A673 (cell line): ENCODE results near the gene UNC5A. TPM values are rescaled to one million over a fixed set of nuclear protein-coding genes. Genes with fewer than 3 reads are reported as not detected.

Experiments
- BruUV-seq: library from RNA; stranded (reverse); fragments of 400-500 nt; replicated peaks from 2 replicates; lab custom pipeline; 2021; lab: Mats Ljungman, UMichigan
- CTCF ChIA-PET: fragments of 300-600 bp; sonication (Branson Sonifier 250); formaldehyde crosslinking; loops from one replicate; lab custom pipeline; 2022; ENCODE audit warnings: antibody characterized with exemption; lab: Charles Lee
- POLR2A ChIA-PET: fragments of 300-600 bp; sonication (Branson Sonifier 250); formaldehyde crosslinking; loops from one replicate; lab custom pipeline; 2022; ENCODE audit warnings: antibody characterized with exemption; ENCODE audit not compliant: low non-redundant PET; lab: Charles Lee
- DNase-seq: peaks from one replicate; pipeline ENCODE4 v3.0.0-alpha.2; 2015; ENCODE audit warnings: low spot score
- H3K27ac ChIP-seq: fragments of 200-600 bp; sonication (generic); 2 replicates; pipeline ENCODE4 v1.5.1; 2016; ENCODE audit warnings: mixed run types, low read depth, mild to moderate bottlenecking, mixed read lengths, antibody characterized with exemption, low read length; ENCODE audit not compliant: poor library complexity, severe bottlenecking
- H3K27me3 ChIP-seq: fragments of 200-600 bp; sonication (generic); replicated peaks from 2 replicates; pipeline ENCODE4 v1.6.1; 2017; ENCODE audit warnings: mixed run types, low read depth, mild to moderate bottlenecking, mixed read lengths, antibody characterized with exemption, low read length; ENCODE audit not compliant: insufficient read depth, poor library complexity
- H3K36me3 ChIP-seq: fragments of 200-600 bp; sonication (generic); 2 replicates; pipeline ENCODE4 v1.6.1; 2016; ENCODE audit warnings: mixed run types, mild to moderate bottlenecking, mixed read lengths, antibody characterized with exemption, low read length; ENCODE audit not compliant: insufficient read depth, poor library complexity, severe bottlenecking
- H3K4me1 ChIP-seq: fragments of 200-600 bp; sonication (generic); 2 replicates; pipeline ENCODE4 v1.6.1; 2017; ENCODE audit warnings: mixed run types, mild to moderate bottlenecking, mixed read lengths, antibody characterized with exemption, low read length; ENCODE audit not compliant: insufficient read depth, poor library complexity, severe bottlenecking
- H3K4me3 ChIP-seq: fragments of 200-600 bp; sonication (generic); 2 replicates; pipeline ENCODE4 v1.5.1; 2016; ENCODE audit warnings: low read depth, mixed run types, mild to moderate bottlenecking, mixed read lengths, low read length; ENCODE audit not compliant: poor library complexity, severe bottlenecking
- H3K9me3 ChIP-seq: fragments of 200-600 bp; sonication (generic); 2 replicates; pipeline ENCODE4 v1.6.1; 2016; ENCODE audit warnings: mixed run types, low read depth, mild to moderate bottlenecking, mixed read lengths, antibody characterized with exemption, low read length; ENCODE audit not compliant: poor library complexity, severe bottlenecking
- CTCF ChIP-seq: fragments of 300-800, 200-600 bp; sonication (generic); conservative IDR thresholded peaks from 2 replicates; pipeline ENCODE4 v1.5.1; 2017; ENCODE audit warnings: low read depth, mild to moderate bottlenecking, antibody characterized with exemption, low read length, moderate library complexity, mixed read lengths
- EZH2 ChIP-seq: fragments of 200-600 bp; sonication (generic); IDR thresholded peaks from 2 replicates; pipeline ENCODE4 v1.6.1; 2017; ENCODE audit warnings: borderline replicate concordance, low read depth, mild to moderate bottlenecking, mixed read lengths, antibody characterized with exemption, low read length; ENCODE audit not compliant: poor library complexity, severe bottlenecking
- intact Hi-C: fragments of 100-400 bp; cut with micrococcal nuclease; formaldehyde crosslinking; loops from one replicate; pipeline ENCODE4 v1.10.0; 2022; ENCODE audit not compliant: unreplicated experiment
- total RNA-seq: library from RNA; stranded (reverse); gene quantifications from 2 replicates; pipeline ENCODE4 v1.2.3, GENCODE V29; 2021

UNC5A gene
- total RNA-seq, 1 experiment from 2014 or later, result 7.5 TPM

GRCh38 chr5:176861276-176861675 lies 50.9 kb downstream of the UNC5A start:
- no peak overlapping the region for H3K4me3 ChIP-seq
- POLR2A ChIA-PET, result no interaction called here
- no peak for DNase-seq
- intact Hi-C loops, result no loop called here
- no peak overlapping the region for H3K27ac ChIP-seq
- no peaks in the 10 kb centered on the region for H3K27me3 ChIP-seq
- H3K4me1 ChIP-seq, result no peaks in the 10 kb centered on the region
- H3K36me3 ChIP-seq, result no peaks in the 10 kb centered on the region
- H3K9me3 ChIP-seq, result no peaks in the 10 kb centered on the region
- CTCF ChIA-PET, result no interaction called here
- BruUV-seq, result no TSS peak
- TF ChIP-seq EZH2 (no peak), CTCF (no peak)

- H3K4me1 ChIP-seq, result no peaks in the 10 kb centered on the region
- H3K27me3 ChIP-seq, result no peaks in the 10 kb centered on the region
- no TSS peak for BruUV-seq
- DNase-seq, result no peak
- ChIA-PET CTCF (no interaction called here), POLR2A (no interaction called here)
- no peak overlapping the region for H3K4me3 ChIP-seq
- H3K36me3 ChIP-seq, result no peaks in the 10 kb centered on the region
- intact Hi-C loops, result no loop called here
- TF ChIP-seq EZH2 (no peak), CTCF (no peak)
- no peaks in the 10 kb centered on the region for H3K9me3 ChIP-seq
- H3K27ac ChIP-seq, result no peak overlapping the region
Observed at GRCh38 chr5:176862330-176862995, 52.1 kb downstream of the UNC5A start.

- Histone ChIP-seq H3K4me1 (no peaks in the 10 kb centered on the region), H3K27ac (no peak overlapping the region), H3K9me3 (no peaks in the 10 kb centered on the region), H3K36me3 (no peaks in the 10 kb centered on the region), H3K27me3 (no peaks in the 10 kb centered on the region), H3K4me3 (no peak overlapping the region)
- ChIA-PET CTCF (no interaction called here), POLR2A (no interaction called here)
- no peak for DNase-seq
- BruUV-seq, result no TSS peak
- no peak for TF ChIP-seq CTCF
- TF ChIP-seq EZH2, result no peak
- intact Hi-C loops, result no loop called here
Observed at GRCh38 chr5:176863041-176863764, 52.8 kb downstream of the UNC5A start.
